Psoas muscle (tissue), 8 donors: ENCODE data around the gene TMEM132A. TPM values are rescaled to one million over a fixed set of nuclear protein-coding genes. Genes with fewer than 3 reads are reported as not detected.
A peak's percentile ranks its signal among the peaks of the same experiment; 100 is the strongest.

ENCODE experiments used
- ATAC-seq, 4 donors: fragments of 200-7000 bp; cut with Tn5 transposase; one replicate each; pipeline ENCODE4 v1.9.1; 2020; ENCODE audit warnings: moderate library complexity in 3 of 4, mild to moderate bottlenecking in 2 of 4
- DNase-seq, 2 donors: peaks; one replicate each; pipeline ENCODE4 v3.0.0-alpha.2; 2020
- H3K27ac ChIP-seq: fragments of 200-600 bp; one replicate; pipeline ENCODE4 v1.8.0; 2022
- H3K27me3 ChIP-seq, 3 donors: fragments of 200-600 bp in 1 of 3; one replicate each; pipeline versions ENCODE4 v1.6.1 to v1.8.0; 2013 to 2022; ENCODE audit warnings: low read length in 2 of 3, mild to moderate bottlenecking in 2 of 3, moderate library complexity in 1 of 3; ENCODE audit not compliant: insufficient read depth in 3 of 3
- H3K36me3 ChIP-seq, 2 donors: fragments of 200-600 bp in 1 of 2; one replicate each; pipeline versions ENCODE4 v1.6.1 to v1.8.0; 2013 to 2022; ENCODE audit warnings: low read depth in 1 of 2, mild to moderate bottlenecking in 1 of 2, moderate library complexity in 1 of 2; ENCODE audit not compliant: insufficient read depth in 1 of 2
- H3K4me1 ChIP-seq: fragments of 200-600 bp; one replicate; pipeline ENCODE4 v1.8.0; 2022
- H3K4me3 ChIP-seq: fragments of 200-600 bp; one replicate; pipeline ENCODE4 v1.8.0; 2022; ENCODE audit warnings: mild to moderate bottlenecking
- H3K9me3 ChIP-seq: fragments of 200-600 bp; one replicate; pipeline ENCODE4 v1.8.0; 2022
- WGBS, 3 donors: extraction: QIAGEN DNeasy Blood & Tissue Kit; methylation state at CpG; one replicate each; pipeline versions ENCODE4 v1.1.6 to v1.1.7; 2013; 5-methylcytosine and 5-hydroxymethylcytosine counted together
- intact Hi-C, 2 donors: fragments of 100-400 bp; cut with DNase I; formaldehyde crosslinking; loops; one replicate each; pipeline versions ENCODE4 v1.11.0 to v1.14.2; 2022
- polyA plus RNA-seq, 3 donors: library from polyadenylated mRNA; stranded (reverse); fragments of 200-250 nt; gene quantifications; one replicate each; pipeline ENCODE4 v1.2.3, GENCODE V29; 2013
- total RNA-seq, 4 donors: library from RNA; stranded (reverse); fragmentation: NEBNext Ultra II Directional in 2 of 4; extraction: Animal tissue kit (Norgen Biotek cat#: 25700) in 2 of 4; gene quantifications; one replicate each; pipeline versions ENCODE4 v1.2.1 to v1.2.4, GENCODE V29; 2021 to 2023
- TF ChIP-seq, protein P1 (sequence below): fragments of 200-600 bp; IDR thresholded peaks from one replicate; pipeline ENCODE4 v1.8.0; 2022; ENCODE audit warnings: antibody characterized with exemption
- donor health status: healthy with polysubstance abuse.
- donor health status: DM: no; HTN: no; CAD: no; lungs with moderate emphysema.
- donor health status: Bipolar disorder and iron deficiency.
- donor health status: healthy.
- donor health status: DM: yes; HTN: yes; CAD: no.
- donor health status: DM: no; HTN: no; CAD: no.
- donor health status: DM: no; HTN: no; CAD: no.
- donor health status: DM: yes; HTN: yes; CAD: no.

Gene TMEM132A
- total and polyA plus RNA-seq, 7 donors = 2.0 to 7.7 (median 3.7) TPM

DNA sequence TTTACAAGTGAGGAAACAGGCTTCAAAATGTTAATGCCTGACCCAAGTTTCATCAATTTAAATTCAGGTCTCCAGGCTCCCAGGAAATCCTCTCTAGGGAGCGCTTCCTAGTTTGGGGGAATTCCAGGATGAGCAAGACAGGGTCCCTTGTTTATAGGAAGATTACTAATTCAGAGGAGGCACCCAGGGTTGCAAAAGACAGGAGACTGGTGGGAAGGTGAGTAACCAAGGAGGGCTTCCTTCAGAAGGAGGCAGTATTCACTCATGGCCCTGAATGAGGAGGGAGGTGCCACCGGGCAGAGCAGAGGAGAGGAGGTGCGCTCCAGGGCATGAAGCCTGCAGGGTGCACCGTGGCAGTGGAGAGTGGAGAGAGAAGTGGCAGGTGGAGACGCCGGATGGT lies 1.6 kb downstream of the TMEM132A start:
- Histone ChIP-seq H3K9me3 (no peaks in the 10 kb centered on the region), H3K4me1 (peaks cover 14% of the 10 kb centered on the region), H3K27ac (no peak overlapping the region), H3K4me3 (no peak overlapping the region), H3K36me3 (peaks cover 1 to 23% of the 10 kb centered on the region in 2 donors), H3K27me3 (peaks cover 0 to 23% (median 4%) of the 10 kb centered on the region in 3 donors)
- intact Hi-C loops = no loop called here
- DNase-seq = no peak
- TF ChIP-seq, protein P1, sequence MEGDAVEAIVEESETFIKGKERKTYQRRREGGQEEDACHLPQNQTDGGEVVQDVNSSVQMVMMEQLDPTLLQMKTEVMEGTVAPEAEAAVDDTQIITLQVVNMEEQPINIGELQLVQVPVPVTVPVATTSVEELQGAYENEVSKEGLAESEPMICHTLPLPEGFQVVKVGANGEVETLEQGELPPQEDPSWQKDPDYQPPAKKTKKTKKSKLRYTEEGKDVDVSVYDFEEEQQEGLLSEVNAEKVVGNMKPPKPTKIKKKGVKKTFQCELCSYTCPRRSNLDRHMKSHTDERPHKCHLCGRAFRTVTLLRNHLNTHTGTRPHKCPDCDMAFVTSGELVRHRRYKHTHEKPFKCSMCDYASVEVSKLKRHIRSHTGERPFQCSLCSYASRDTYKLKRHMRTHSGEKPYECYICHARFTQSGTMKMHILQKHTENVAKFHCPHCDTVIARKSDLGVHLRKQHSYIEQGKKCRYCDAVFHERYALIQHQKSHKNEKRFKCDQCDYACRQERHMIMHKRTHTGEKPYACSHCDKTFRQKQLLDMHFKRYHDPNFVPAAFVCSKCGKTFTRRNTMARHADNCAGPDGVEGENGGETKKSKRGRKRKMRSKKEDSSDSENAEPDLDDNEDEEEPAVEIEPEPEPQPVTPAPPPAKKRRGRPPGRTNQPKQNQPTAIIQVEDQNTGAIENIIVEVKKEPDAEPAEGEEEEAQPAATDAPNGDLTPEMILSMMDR = no peak
- no peak for ATAC-seq
- 69 to 71% (median 70%) methylated on average over 6 of the region's 6 CpGs for WGBS, 3 donors

GRCh38 chr11:60926500-60926899 lies 2.2 kb downstream of the TMEM132A start:
- Histone ChIP-seq H3K27ac (no peak overlapping the region), H3K27me3 (peaks cover 0 to 23% (median 4%) of the 10 kb centered on the region in 3 donors), H3K4me3 (no peak overlapping the region), H3K36me3 (peaks cover 0 to 16% of the 10 kb centered on the region in 2 donors), H3K4me1 (peaks cover 14% of the 10 kb centered on the region), H3K9me3 (no peaks in the 10 kb centered on the region)
- intact Hi-C loops = no loop called here
- WGBS, 3 donors = 87 to 93% (median 90%) methylated on average over 8 of the region's 8 CpGs
- no peak for ATAC-seq
- no peak for DNase-seq
- TF ChIP-seq, protein P1 = no peak

- Histone ChIP-seq H3K9me3 (no peaks in the 10 kb centered on the region), H3K36me3 (peaks cover 0 to 10% of the 10 kb centered on the region in 2 donors), H3K27ac (no peak overlapping the region), H3K4me3 (no peak overlapping the region), H3K27me3 (peaks cover 0 to 23% (median 4%) of the 10 kb centered on the region in 3 donors), H3K4me1 (peaks cover 14% of the 10 kb centered on the region)
- ATAC-seq (no peak), DNase-seq (peak in 1 of 2 donors; percentile 26)
- TF ChIP-seq, protein P1 = no peak
- WGBS, 3 donors = 83 to 96% (median 86%) methylated on average over 8 of the region's 8 CpGs
- intact Hi-C loops = no loop called here
These were observed 2.9 kb downstream of the TMEM132A start for GRCh38 chr11:60927061-60927592.

DNA sequence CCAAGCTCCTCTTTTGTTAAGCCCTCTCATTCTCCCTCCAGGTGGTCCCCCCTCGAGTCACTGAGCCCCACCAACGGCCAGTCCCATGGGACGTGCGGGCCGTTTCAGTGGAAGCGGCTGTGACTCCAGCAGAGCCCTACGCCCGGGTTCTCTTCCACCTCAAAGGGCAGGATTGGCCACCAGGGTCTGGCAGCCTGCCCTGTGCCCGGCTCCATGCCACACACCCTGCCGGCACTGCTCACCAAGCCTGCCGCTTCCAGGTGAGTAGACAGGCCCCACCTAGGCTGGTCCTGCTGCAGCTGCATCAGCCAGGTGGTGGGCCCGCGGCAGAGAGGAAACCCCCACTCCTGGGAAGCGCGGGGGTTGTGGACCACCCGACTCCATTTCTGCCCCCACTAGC lies 3.3 kb downstream of the TMEM132A start:
- Histone ChIP-seq H3K27me3 (peaks cover 0 to 23% (median 4%) of the 10 kb centered on the region in 3 donors), H3K4me3 (no peak overlapping the region), H3K36me3 (peaks cover 0 to 5% of the 10 kb centered on the region in 2 donors), H3K9me3 (no peaks in the 10 kb centered on the region), H3K27ac (no peak overlapping the region), H3K4me1 (peaks cover 14% of the 10 kb centered on the region)
- 73 to 77% (median 77%) methylated on average over 16 of the region's 16 CpGs for WGBS, 3 donors
- DNase-seq = no peak
- ATAC-seq = no peak
- TF ChIP-seq, protein P1 = no peak
- intact Hi-C loops = no loop called here

DNA sequence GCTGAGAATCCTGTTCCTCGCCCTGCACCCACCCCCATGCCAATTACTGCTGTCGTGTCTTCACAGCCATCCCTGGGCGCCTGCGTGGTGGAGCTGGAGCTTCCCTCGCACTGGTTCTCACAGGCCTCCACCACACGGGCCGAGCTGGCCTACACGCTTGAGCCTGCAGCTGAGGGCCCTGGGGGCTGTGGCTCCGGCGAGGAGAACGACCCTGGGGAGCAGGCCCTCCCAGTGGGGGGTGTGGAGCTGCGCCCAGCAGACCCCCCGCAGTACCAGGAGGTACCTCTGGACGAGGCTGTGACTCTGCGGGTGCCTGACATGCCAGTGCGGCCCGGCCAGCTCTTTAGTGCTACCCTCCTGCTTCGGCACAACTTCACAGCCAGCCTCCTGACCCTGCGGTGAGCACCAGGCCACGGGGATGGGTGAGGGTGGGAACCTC lies 4.3 kb downstream of the TMEM132A start:
- TF ChIP-seq, protein P1 = no peak
- ATAC-seq = no peak
- no peaks in the 10 kb centered on the region for H3K9me3 ChIP-seq
- H3K27ac ChIP-seq = no peak overlapping the region
- H3K4me1 ChIP-seq = peaks cover 13% of the 10 kb centered on the region
- no peak overlapping the region for H3K4me3 ChIP-seq
- intact Hi-C loops = no loop called here
- H3K36me3 ChIP-seq = no peaks in the 10 kb centered on the region
- WGBS, 3 donors = 91 to 95% (median 93%) methylated on average over 18 to 20 of the region's 20 CpGs
- H3K27me3 ChIP-seq = peaks cover 0 to 23% (median 4%) of the 10 kb centered on the region in 3 donors
- DNase-seq = peak in 1 of 2 donors; percentile 42
